Stimulated activated CD8-positive, alpha-beta memory T cell treated with anti-CD3 and anti-CD28 coated beads, Interleukin-4, amount 100 ng/mL, for 4 hours (primary cell): ENCODE measurements around the gene TMEM192.
"Not testable (repeated sequence)": the region's sequence is repeated elsewhere in the genome, so short reads cannot be mapped to it uniquely, and the experiment has no call there.

Experiments
- DNase-seq, 2 donors: peaks; one replicate each; pipeline ENCODE4 v3.0.0-alpha.2; 2020; ENCODE audit warnings: low read depth in 2 of 2, low spot score in 1 of 2

The TMEM192 gene

GRCh38 chr4:165112368-165113121, at the start of gene TMEM192:
TSS of gene TMEM192 (minus strand) at chr4:165112860. CDS start at chr4:165112773, 87 bp downstream.
- peak; percentile 80 to 82 for DNase-seq

GRCh38 chr4:165158762-165159161, 46.1 kb upstream of the TMEM192 start:
- DNase-seq = no peak

- DNase-seq = no peak
These were observed 44.2 kb upstream of the TMEM192 start for GRCh38 chr4:165156906-165157305.

GRCh38 chr4:165154482-165154881, 41.8 kb upstream of the TMEM192 start:
- DNase-seq = no peak

GRCh38 chr4:165152527-165152926, 39.9 kb upstream of the TMEM192 start:
- DNase-seq = no peak

GRCh38 chr4:165151734-165152133, 39.1 kb upstream of the TMEM192 start:
- no peak for DNase-seq

- DNase-seq = no peak
These were observed 37.9 kb upstream of the TMEM192 start for GRCh38 chr4:165150545-165150944.

GRCh38 chr4:165138843-165139242, 26.2 kb upstream of the TMEM192 start:
- no peak for DNase-seq

- DNase-seq = no peak
These were observed 24.5 kb upstream of the TMEM192 start for GRCh38 chr4:165137205-165137604.

- no peak for DNase-seq
These were observed 23.9 kb upstream of the TMEM192 start for GRCh38 chr4:165136529-165136928.

- no peak for DNase-seq
These were observed 20.5 kb upstream of the TMEM192 start for GRCh38 chr4:165133150-165133549.

GRCh38 chr4:165131247-165131832, 18.7 kb upstream of the TMEM192 start:
- peak; percentile 29 to 78 for DNase-seq

- no peak for DNase-seq
These were observed 17.3 kb upstream of the TMEM192 start for GRCh38 chr4:165129924-165130323.

- not testable (repeated sequence) for DNase-seq
These were observed 13.3 kb upstream of the TMEM192 start for GRCh38 chr4:165125869-165126499.

- no peak for DNase-seq
These were observed 11.8 kb upstream of the TMEM192 start for GRCh38 chr4:165124488-165124887.

- DNase-seq = no peak
These were observed 5.7 kb upstream of the TMEM192 start for GRCh38 chr4:165118256-165118909.

- DNase-seq = no peak
These were observed 2.6 kb upstream of the TMEM192 start for GRCh38 chr4:165115301-165115700.

GRCh38 chr4:165111906-165112367, 723 bp downstream of the TMEM192 start:
- no peak for DNase-seq

- no peak for DNase-seq
These were observed 6.1 kb downstream of the TMEM192 start for GRCh38 chr4:165106518-165106917.

GRCh38 chr4:165101641-165102040, 11.0 kb downstream of the TMEM192 start:
- DNase-seq = no peak

GRCh38 chr4:165096776-165097175, 15.9 kb downstream of the TMEM192 start:
- no peak for DNase-seq

GRCh38 chr4:165095291-165095690, 17.4 kb downstream of the TMEM192 start:
- no peak for DNase-seq
